Islet of Langerhans (tissue), 1 donor: ENCODE data around the gene TIGD1.
A peak's percentile ranks its signal among the peaks of the same experiment; 100 is the strongest.

Source experiments
- FAIRE-seq: peaks from one replicate; lab custom pipeline; 2011; peaks lifted over from hg19 to GRCh38; lab: Jason Lieb, UNC

TIGD1 gene

GRCh38 chr2:232523402-232523681 lies 27.0 kb downstream of the TIGD1 start:
- FAIRE-seq, result no peak

- FAIRE-seq, result no peak
Measured at GRCh38 chr2:232522623-232523401, 27.5 kb downstream of the TIGD1 start.

- no peak for FAIRE-seq
Measured at GRCh38 chr2:232521959-232522622, 28.3 kb downstream of the TIGD1 start.

DNA sequence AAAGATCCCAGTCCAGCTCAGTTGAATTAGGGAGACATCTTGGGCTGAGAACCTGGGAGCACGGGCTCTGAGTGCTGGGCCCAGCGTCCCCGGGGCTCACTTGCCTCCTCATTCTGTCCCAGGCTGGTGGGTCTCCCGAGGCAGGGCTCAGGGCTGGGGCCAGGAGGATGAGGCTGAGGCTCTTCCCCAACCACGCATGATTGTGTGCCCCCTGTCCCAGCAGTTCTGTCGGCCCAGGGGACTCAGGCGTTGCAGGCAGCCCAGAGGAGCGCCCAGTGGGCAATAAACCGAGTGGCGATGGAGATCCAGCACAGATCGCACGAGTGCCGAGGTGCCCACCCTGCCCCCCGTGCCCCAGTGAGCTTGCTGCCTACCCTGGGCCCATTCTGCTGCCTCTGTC lies 29.3 kb downstream of the TIGD1 start:
- FAIRE-seq, result no peak

DNA sequence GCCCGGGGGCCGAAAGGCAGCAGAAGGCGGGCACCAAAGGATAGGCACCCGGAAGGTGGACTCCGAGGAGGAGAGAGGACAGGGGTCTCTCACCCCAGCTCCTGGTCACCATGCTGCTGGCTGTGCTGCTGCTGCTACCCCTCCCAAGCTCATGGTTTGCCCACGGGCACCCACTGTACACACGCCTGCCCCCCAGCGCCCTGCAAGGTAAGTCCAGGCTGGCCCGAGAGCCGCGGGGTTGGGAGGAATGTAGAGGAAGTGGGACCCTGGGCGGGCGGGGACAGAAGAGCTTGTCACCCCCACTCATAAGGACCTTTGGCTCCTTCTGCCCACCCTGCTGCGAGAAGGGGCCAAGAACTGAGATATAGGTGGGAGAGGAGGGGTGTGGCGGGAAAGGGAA lies 29.9 kb downstream of the TIGD1 start:
- FAIRE-seq, result no peak

GRCh38 chr2:232519581-232520438 lies 30.5 kb downstream of the TIGD1 start, which contains the start of gene PRSS56:
TSS of gene PRSS56 (plus strand) at chr2:232520388. CDS start at chr2:232520599, 211 bp downstream.
- FAIRE-seq, result no peak

DNA sequence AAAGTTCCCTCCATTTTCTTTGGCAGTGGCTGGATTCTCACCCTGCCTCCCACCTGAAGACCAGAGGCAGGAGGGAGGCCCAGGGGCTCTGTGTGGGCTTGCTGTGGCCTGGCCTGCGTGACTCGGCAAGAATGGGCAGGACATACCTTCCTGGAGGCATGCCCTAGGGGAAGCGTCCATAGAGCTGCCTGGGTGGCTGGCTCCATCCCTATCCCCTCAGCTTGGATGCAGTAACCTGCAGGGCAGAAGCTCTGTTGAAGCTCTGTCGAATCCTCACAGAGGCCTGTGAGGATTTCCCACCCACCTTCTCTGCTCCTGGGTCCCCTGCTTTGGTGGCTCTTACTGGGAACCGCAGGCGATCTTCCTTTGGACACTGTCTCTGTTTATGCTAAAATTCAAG lies 31.5 kb downstream of the TIGD1 start:
- no peak for FAIRE-seq

DNA sequence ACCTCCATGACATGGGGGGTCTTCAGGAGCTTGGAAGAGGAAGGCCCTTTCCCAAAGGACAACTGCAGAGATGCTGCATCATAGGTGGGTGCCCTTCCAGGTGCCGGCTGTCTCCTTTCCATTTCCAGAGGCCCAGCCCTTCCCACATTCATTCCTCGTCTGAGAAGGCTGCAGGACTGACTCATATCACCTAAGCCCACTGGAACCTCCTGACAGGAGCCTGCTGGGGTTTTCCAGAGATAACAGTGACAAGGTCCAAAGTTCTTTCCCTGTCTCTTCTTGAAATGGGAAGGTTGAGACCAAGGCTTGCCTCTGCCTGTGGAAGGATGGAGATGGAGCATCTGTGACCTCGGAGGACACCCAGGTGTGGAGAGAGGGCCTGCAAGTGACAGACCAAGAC lies 33.8 kb downstream of the TIGD1 start:
- FAIRE-seq, result no peak

- FAIRE-seq, result no peak
Measured at GRCh38 chr2:232515639-232516038, 34.7 kb downstream of the TIGD1 start.

GRCh38 chr2:232513353-232513752 lies 37.0 kb downstream of the TIGD1 start:
- no peak for FAIRE-seq

GRCh38 chr2:232512602-232513001 lies 37.8 kb downstream of the TIGD1 start:
- no peak for FAIRE-seq

DNA sequence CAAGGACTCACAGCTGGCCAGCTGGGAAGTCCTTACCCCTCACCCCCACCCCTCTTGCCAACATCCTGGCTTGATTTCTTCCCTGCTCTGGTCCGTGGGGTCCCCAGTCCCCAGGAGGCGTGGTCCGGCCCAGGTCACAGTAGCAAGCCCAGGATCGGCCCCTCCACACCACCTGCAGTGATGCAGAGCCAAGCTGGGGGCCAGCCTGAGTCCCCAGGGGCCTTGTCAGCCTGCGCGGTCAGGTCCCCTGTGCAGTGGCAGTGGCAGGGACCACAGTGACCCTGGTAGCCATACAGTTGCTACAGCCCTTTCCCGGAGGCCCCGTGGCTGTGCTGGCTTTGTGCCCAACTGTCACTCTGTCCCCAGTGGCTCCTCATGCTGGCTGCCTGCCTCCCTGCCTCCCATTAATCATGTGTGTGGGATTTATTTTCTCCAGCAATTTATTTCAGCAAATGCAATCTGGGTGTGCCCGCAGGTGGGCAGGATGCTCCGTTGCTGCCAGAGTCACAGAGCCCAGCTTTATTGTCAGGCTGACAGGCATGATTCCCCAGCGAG lies 38.9 kb downstream of the TIGD1 start:
- FAIRE-seq, result no peak

- FAIRE-seq, result no peak
Measured at GRCh38 chr2:232508251-232508650, 42.1 kb downstream of the TIGD1 start.

GRCh38 chr2:232506709-232507108 lies 43.6 kb downstream of the TIGD1 start:
- FAIRE-seq, result no peak

DNA sequence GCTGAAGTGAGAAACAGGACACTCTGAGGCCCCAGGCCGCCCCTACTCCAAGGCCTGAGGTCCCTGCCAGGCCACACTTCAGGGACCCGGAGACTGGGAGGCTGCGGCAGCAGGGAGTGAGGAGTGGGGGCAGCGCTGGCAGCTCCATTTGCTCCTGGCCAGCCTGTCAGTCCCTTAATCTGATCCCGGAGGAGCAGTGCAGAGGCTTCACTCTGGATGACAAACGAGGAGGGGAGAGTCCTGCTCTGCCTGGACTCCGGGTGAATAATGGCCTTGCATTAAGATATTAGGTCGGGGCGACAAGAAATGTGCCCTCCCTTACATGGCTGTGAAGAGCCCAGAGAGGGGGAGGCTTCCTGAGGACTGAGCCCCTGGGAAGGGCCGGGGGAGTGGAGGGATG lies 44.5 kb downstream of the TIGD1 start:
- FAIRE-seq, result no peak

DNA sequence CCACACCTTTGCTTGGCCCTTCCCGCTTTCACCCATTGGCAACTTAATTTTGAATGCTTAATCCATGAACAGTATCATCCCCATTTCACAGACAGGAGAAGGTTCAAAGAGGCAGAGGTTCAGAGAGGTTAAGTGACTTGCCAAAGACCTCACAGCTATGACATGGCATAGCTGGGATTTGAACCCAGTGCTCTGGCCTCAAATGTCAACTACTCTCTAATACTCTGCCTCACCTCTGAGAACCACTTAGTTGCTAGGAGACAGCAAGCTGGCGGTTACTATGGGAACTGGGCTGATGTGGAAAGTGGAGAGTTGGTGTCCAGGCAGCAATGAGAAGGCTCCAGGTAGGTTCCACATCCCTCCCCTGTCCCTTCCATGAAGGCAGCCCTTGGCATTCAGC lies 45.9 kb downstream of the TIGD1 start:
- peak; percentile 91 for FAIRE-seq

GRCh38 chr2:232503809-232504323 lies 46.5 kb downstream of the TIGD1 start:
- FAIRE-seq, result no peak

- no peak for FAIRE-seq
Measured at GRCh38 chr2:232502911-232503808, 47.2 kb downstream of the TIGD1 start.

- FAIRE-seq, result no peak
Measured at GRCh38 chr2:232502511-232502910, 47.8 kb downstream of the TIGD1 start.

GRCh38 chr2:232501794-232502390 lies 48.5 kb downstream of the TIGD1 start:
- no peak for FAIRE-seq

DNA sequence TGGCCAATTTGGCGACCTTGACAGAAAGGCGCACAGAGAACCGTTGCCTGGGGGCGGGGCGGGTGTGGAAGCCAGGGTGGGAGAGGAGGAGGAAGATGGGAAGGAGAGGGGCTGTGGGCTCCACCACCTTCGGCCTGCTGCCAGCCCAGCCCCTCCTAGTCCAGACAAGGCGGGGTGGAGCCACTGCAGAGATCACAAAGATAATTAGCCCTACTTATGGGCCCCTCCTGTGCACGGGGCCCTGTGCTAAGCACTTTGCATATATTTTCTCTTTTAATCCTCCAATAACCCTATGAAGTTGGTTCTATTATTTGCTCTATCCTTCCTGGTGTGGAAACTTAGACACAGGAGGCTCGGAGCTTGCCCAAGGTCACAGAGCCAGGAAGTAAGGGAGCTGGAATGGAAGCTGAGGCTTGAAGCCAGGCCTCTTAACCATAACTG lies 49.0 kb downstream of the TIGD1 start:
- FAIRE-seq, result no peak
